Stimulated activated CD4-positive, alpha-beta T cell treated with anti-CD3 and anti-CD28 coated beads, Interleukin-4, amount 100 ng/mL, for 4 hours (primary cell): ENCODE results near the gene WNK4.

Experiments used
- DNase-seq, 2 experiments: peaks; one replicate each; pipeline ENCODE4 v3.0.0-alpha.2; 2020

WNK4 gene

DNA sequence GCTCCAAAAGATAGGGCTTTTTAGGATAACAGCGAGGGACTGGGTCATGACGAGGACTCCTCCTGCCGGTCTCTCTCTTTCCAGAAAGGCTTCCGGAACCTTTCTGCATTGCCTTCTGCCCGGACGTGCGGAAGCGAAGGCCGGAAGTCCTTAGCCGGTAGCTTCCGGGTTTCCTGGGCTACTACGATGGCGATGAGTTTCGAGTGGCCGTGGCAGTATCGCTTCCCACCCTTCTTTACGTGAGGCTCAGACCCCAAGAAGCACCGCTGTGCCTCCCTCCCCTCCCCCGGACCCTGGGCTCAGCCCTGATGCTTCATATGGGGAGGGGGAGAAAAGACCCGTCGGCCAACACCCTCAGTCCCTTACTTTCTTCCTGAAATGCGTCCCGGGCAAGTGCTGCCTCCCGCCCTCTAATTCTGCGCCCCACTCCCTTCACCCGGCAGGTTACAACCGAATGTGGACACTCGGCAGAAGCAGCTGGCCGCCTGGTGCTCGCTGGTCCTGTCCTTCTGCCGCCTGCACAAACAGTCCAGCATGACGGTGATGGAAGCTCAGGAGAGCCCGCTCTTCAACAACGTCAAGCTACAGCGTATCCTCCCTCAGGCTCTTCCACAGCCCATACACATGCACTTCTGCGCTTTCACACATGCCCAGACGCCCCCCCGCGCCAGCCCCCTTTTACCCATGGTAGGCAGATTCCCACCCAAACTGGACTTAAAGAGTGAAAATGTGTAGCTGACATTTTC, 6.9 kb upstream of the WNK4 start, which contains the start of gene VPS25:
VPS25 (plus strand) TSS at position 160 of the 746 bp plus-strand sequence; CDS start at position 187, 27 bp downstream.
- peak; percentile 66 to 71 for DNase-seq

DNA sequence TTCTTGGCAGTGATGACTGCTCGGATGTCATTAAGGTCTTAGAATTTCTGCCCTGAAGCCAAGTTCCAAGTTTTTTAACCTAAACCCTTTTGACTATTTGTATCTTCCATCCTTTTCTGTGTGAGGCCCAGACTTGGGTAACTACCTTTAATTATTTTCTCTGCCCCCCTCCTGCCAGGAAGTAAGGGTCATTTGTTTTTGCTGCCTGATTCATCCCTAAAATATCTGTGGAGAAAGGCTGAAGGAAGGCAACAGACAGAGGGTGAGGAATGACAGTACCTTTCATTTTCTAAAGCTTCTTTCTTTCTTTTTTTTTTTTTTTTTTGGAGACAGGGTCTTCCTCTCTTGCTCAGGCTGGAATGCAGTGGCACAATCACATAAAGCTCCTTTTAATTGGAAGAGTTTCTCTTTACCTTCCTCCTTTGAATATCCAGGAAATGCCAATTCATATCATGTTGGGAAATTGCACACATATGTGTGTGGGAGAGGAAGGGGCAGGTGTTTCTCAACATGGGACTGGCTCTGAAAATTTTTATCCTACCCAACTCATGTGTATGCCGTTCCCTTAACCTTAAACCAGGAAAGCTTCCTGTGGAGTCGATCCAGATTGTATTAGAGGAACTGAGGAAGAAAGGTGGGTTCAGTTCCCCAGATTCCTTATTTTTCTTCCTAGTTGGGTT, 6.2 kb upstream of the WNK4 start:
- no peak for DNase-seq

DNA sequence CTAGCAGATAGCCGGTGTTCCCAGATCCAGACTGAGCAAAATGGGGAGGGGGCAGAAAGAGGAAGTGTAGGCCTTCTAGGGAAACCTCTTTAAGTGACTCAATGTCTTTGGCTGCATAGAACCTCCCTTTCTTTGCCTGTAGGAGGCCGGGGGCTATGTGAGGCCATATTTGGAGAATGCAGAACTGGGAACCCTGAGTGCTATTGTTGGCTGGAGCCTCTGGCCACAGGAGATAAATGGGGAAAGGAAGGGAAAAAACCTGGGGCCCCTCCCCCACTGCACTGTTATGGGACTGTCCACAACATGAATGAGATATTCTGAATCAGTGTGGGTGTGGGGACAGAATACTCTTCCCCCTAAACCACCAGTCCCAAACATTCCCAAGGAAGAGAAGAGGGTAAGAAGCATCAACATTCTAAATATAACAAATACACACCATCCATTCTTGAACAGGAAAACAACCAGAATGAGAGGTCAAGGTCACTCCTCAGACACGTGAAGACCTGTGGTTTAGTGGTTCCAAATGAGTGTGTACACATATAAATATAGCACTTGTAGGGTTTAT, 4.8 kb upstream of the WNK4 start:
- no peak for DNase-seq

DNA sequence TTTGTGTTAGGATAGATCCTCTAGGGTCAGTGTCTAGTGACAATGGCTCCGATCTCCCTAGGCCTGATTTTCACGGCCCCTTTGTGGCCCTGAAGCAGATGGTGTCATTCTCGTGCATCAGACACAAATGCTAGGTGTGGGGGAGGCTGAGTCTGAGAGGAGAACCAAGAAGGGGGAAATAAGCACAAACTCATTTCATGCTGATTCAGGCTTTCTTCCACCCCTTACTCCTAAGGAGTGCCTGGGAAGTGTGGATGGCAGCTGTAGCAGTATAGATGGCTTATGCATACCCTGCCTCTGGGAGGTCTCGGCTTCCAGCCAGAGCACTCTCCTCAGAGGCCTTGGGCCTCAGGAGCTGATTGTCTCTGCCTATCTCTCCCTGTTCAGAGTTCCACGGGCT, 1.8 kb upstream of the WNK4 start:
- no peak for DNase-seq

DNA sequence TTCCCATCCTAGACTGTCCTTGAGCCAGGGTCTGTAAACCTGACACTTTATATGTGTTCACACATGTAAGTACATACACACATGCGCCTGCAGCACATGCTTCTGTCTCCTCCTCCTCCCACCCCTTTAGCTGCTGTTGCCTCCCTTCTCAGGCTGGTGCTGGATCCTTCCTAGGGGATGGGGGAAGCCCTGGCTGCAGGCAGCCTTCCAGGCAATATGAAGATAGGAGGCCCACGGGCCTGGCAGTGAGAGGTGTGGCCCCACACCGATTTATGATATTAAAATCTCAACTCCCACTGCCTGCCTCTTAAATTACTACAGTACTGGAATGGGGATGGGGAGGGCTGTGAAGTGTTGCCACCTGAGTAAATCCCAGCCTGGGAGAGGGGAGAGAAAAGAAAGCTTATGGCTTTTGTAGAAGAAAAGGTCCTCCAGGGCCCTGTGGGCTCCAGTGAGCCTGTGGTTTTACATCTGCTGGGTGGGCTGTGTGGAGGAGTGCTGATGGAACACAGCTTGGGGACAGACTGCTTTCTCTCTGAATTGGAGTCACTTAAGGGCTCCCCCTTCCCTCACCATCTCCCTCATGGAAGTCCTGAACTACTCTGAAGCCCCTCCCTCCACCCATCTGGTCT, 990 bp upstream of the WNK4 start:
- no peak for DNase-seq

DNA sequence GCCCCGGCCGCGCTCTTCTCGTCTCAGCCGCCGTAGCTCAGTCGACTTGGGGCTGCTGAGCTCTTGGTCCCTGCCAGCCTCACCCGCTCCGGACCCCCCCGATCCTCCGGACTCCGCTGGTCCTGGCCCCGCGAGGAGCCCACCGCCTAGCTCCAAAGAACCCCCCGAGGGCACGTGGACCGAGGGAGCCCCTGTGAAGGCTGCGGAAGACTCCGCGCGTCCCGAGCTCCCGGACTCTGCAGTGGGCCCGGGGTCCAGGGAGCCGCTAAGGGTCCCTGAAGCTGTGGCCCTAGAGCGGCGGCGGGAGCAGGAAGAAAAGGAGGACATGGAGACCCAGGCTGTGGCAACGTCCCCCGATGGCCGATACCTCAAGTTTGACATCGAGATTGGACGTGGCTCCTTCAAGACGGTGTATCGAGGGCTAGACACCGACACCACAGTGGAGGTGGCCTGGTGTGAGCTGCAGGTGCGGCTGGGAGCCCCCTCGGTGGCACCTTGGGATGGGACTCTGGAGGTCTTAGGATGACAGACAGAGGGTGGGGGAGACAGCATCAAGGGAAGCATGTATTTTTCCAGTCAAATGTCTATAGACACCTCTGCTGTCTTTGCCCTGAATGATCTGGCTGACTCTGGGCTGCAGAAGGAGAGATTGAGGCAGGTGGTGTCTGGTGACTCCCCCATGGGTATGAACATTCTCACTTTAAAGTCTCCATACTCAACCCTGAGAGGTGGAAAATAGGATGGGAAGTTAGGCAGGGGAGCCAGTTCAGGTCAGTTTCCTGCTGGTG, 635 bp downstream of the WNK4 start:
- DNase-seq = no peak

DNA sequence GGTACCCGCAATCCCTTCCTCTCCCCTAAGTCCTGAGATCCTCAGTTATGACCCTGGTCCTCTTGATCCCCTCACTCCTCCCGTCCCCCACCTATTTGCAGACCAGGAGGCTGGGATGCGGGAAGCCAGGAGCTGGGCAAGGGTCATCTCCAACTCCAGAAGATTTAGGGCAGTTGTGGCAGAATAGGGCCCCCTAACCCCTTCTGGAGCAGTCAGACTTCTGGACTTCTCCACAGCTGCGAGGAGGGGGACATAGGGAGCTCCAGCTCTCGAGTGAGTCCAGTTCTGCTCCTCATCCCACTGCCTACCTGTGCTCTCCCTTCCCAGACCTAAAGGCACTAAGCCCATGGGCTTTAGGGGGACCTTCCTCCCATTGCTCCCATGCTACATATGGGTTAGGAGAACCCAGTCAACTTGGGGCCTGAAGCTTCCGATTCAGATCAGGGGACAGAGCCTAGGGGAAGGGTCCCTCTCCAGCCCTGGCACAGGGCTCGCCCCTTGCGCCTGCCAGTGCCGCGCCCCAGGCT, 1.3 kb downstream of the WNK4 start:
- no peak for DNase-seq

DNA sequence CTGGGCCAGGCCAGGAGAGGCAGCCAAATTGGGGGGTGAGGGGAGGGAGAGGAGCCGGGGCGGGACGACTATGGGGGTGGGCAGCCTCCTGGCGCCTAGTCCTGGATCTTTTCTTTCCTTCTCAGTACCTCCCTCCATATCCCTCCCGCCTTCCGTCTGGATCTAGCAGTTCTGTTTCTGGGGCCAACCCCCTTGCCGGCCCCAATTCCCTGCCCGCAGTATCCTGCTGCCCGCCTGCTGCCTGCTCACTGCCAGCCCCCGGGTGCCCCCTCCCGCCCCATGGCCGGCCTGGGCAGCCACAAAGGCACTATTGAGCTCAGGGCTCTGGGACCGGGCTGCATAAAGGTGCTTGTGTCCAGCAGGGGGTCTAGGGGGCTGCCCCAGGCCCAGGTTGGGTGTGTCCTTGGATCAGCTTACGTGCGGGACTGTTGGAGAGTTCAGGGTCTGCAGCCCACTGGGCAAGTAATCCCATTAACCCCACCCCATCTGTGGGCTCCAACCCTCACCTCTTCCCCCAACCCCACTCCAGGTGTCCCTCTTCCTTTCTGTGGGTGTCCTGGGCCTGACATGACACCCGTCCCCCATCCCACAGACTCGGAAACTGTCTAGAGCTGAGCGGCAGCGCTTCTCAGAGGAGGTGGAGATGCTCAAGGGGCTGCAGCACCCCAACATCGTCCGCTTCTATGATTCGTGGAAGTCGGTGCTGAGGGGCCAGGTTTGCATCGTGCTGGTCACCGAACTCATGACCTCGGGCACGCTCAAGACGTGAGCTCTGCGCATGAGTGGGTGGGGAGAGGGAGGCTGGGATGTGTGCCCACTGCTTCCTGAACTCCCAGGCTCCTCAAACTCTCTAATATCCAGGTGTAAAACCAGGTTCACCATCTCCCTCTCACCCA, 2.0 kb downstream of the WNK4 start:
- no peak for DNase-seq

DNA sequence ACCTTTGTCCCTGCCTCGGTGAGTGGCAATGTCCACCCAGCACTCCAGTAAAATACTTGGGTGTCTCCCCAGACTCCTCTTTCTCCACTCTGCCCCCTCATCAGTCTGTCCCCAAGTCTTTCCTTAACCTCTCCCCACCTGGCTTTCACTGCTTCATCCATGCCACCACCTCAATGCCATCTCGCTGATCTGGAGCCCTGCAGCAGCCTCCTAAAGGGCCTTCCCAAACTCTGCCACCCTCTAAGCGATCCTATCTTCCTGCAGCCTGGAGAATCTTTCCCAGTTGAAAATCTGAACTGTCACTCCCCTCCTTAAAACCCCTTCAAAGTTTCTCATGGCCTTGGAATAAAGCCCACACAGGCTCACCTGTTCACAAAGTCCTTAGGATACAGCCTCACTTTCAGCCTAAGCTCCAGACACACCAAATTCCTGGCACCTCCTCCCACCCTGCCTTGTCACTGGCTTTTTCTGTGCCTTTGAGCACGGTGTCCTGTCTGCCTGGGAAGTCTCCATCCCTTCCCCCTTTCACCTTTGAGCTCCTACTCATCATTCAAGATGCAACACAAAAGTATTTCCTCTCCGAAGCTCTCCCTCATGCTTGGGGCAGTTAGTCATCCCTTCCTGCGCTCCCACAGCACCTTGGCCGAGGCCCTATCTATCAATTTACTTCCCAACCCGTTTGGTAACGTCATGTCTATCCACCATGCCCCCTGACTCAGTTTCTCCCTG, 2.8 kb downstream of the WNK4 start:
- DNase-seq = no peak

DNA sequence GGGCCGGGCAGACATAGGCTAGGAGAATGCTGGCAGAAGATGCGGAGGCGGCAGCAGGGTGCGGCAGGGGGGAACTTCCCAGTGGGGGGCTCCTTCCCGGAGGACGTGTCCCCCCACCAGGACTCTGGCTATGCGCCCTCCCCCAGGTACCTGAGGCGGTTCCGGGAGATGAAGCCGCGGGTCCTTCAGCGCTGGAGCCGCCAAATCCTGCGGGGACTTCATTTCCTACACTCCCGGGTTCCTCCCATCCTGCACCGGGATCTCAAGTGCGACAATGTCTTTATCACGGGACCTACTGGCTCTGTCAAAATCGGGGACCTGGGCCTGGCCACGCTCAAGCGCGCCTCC, 3.4 kb downstream of the WNK4 start:
- no peak for DNase-seq

DNA sequence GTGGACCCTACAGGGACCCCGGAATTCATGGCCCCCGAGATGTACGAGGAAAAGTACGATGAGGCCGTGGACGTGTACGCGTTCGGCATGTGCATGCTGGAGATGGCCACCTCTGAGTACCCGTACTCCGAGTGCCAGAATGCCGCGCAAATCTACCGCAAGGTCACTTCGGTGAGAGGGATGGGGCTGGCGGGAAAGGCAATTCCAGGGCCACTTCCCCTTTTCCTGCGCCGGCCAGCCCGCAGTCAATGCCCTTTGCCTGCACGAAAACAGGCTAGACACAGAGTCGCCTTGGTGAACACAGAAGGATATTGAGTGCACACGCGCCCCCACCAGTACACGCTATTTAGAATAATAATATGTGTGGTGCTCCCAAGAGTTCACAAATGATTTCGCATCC, 4.0 kb downstream of the WNK4 start:
- no peak for DNase-seq

DNA sequence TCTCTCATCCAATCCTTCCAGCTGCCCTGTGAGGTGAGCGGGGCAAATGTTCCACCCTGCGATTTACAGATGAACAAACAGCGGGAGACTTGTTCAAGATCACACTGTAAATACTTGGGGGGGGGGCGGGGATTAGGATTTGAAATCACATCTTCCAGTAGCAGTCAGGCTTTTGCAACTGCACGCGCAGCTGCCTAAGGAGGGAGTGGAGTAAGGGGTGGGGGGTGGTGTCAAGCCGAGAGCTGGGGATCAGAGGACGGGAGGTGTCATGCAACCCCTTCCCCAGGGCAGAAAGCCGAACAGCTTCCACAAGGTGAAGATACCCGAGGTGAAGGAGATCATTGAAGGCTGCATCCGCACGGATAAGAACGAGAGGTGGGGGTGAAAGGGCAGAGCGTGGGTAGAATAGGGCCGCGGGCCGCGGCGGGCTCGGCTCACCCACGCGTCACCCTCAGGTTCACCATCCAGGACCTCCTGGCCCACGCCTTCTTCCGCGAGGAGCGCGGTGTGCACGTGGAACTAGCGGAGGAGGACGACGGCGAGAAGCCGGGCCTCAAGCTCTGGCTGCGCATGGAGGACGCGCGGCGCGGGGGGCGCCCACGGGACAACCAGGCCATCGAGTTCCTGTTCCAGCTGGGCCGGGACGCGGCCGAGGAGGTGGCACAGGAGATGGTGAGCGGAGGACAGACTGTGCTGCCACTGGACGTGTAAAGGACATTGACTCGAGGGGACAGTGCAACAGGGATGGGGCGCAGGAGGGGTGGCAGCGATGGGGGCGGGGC, 4.6 kb downstream of the WNK4 start:
- DNase-seq = peak in 1 of 2 experiments; percentile 47

DNA sequence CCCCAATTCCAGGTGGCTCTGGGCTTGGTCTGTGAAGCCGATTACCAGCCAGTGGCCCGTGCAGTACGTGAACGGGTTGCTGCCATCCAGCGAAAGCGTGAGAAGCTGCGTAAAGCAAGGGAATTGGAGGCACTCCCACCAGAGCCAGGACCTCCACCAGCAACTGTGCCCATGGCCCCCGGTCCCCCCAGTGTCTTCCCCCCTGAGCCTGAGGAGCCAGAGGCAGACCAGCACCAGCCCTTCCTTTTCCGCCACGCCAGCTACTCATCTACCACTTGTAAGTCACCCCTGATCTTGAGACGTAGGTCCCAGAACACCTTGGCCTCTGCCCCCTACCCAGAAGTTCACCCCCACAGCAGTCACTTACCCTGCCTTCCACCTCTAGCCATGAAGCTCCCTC, 6.9 kb downstream of the WNK4 start:
- no peak for DNase-seq

DNA sequence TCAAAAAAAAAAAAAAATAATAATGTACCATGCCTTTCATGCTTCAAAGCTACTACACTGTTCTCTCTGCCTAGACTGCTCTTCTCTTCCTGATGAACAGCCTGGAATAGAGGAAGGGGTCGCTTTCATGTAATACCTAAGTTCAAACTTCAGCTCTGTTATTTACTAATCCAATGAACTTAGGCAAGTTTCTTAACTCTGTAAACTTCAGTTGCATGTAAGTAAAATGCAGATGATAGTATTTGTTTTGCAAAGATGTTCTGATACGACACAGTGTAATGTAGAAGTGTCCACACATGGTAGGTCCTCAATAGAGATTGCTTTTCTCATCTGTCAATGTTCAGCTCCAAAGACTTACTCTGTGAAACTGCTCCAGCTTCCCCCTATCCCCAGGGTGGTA, 11.5 kb downstream of the WNK4 start:
- DNase-seq = no peak

DNA sequence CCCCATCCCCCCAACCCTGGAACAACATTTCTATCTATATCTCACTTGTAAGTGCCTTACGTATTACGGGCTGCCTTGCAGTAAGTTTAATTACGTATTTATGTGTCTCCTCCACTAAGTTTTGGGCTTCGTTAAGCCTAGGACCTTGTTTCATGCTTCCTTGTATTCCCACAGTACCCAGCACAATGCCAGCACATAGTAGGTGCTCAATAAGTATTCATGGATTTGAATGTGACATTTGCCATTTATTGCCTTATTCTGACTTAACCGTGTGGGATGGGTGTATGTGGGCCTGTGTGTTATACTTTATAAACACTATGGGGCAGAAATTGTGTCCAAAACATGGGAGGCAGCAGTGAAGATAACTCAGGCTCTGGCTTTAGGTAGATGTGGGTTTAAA, 12.1 kb downstream of the WNK4 start:
- DNase-seq = no peak

DNA sequence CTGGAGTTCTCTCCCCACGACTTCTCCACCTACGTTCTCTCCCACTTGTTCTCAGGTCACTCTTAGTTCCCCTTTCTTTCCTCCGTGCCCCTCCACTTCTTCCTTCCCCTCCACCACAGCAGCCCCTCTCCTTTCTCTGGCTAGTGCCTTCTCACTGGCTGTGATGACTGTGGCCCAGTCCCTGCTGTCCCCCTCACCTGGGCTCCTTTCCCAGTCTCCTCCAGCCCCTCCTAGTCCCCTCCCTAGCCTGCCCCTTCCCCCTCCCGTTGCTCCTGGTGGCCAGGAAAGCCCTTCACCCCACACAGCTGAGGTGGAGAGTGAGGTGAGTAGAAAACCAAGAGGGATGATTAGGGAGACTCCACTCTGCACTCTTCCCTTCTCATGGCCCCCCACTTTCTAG, 14.7 kb downstream of the WNK4 start:
- no peak for DNase-seq

DNA sequence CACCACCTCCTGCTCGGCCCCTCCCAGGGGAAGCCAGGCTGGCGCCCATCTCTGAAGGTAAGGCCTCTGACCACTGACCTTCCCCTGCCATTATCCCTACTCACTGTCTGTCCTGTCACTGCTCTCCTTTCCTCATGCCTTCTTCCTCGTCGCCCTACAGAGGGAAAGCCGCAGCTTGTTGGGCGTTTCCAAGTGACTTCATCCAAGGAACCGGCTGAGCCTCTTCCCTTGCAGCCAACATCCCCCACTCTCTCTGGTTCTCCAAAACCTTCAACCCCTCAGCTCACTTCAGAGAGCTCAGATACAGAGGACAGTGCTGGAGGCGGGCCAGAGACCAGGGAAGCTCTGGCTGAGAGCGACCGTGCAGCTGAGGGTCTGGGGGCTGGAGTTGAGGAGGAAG, 15.1 kb downstream of the WNK4 start:
- DNase-seq = no peak

DNA sequence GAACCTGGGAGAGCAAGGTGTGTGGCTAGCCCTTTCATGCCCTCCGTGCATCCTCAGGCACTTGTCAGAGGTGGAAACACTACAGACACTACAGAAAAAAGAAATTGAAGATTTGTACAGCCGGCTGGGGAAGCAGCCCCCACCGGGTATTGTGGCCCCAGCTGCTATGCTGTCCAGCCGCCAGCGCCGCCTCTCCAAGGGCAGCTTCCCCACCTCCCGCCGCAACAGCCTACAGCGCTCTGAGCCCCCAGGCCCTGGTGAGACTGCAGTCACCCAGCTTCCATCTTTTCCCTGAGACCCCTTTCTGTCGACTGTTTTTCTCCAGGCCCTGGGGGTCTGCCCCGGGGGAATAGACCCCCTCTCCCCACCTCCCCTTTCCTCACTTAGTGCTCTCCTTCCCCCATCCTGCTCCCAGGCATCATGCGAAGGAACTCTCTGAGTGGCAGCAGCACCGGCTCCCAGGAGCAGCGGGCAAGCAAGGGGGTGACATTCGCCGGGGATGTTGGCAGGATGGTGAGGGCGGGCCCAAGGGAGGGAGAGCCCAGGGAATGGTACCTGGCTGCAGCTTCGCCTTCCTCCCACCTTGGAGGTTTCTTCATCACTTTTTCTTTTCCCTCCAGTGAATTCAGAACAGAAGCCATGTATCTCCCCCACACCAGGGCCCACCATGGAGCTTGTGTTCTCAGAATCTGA, 15.8 kb downstream of the WNK4 start:
- no peak for DNase-seq
